ENCODE data around the gene MINPP1. TPM values are rescaled to one million over a fixed set of nuclear protein-coding genes. Genes with fewer than 3 reads are reported as not detected.

MINPP1 gene
- total RNA-seq, 1 experiment from 2014 or later = 22.1 TPM

DNA sequence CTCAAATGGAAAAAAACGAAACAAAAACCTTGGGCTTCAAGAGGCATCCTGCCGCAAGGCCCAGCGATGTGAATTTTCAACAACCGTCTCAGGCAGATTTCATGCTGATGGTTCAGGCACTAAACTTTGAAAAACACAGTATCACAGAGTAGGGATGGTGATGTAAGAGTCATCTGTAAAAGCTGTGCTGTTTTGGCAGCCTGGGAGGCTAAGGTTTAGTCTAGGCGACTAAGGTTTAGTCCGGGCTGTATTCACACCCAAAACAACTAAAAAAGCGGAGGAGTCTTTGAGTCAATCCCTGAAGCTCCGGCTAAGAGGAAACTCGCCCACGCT is 420 bp upstream of the MINPP1 start:
- Histone ChIP-seq H3K9me3 (ENCODE audit: control insufficient read depth in 1 of 2, insufficient read depth in 1 of 2, low read depth in 1 of 2, low read length in 2 of 2) (no peaks in the 10 kb centered on the region), H2AFZ (ENCODE audit: low read depth, low read length, poor library complexity, severe bottlenecking) (peak overlapping the region; percentile 63), H3K36me3 (ENCODE audit: control insufficient read depth in 1 of 2, insufficient read depth in 2 of 2, low read length in 2 of 2) (peaks cover 0 to 8% of the 10 kb centered on the region in 2 experiments; a peak in 2 of 4 replicates), H3K27me3 (ENCODE audit: insufficient read depth, low read length) (no peaks in the 10 kb centered on the region), H3K4me3 (replicated peaks in 1 of 2; ENCODE audit: low read depth in 1 of 2, low read length in 2 of 2) (peak overlapping the region; percentile 67 to 93), H4K20me1 (ENCODE audit: insufficient read depth) (no peaks in the 10 kb centered on the region), H3K9ac (ENCODE audit: low read length) (peak overlapping the region; percentile 71), H3K79me2 (ENCODE audit: insufficient read depth, low read length) (peaks cover 34% of the 10 kb centered on the region), H3K4me1 (ENCODE audit: control insufficient read depth in 1 of 2, insufficient read depth in 2 of 2, low read length in 2 of 2) (peaks cover 10 to 17% of the 10 kb centered on the region in 2 experiments), H3K4me2 (ENCODE audit: low read length) (peak overlapping the region; percentile 91), H3K9me2 (ENCODE audit: insufficient read depth) (no peaks in the 10 kb centered on the region; the same call in 1 of the 2 replicates), H3K27ac (ENCODE audit: low read depth, low read length) (peak overlapping the region; percentile 63)
- ChIA-PET CTCF (no interaction called here), RAD21 (ENCODE audit: low non-redundant PET in 1 of 2, low total read pairs in 2 of 2, uncharacterized antibody in 2 of 2, unreplicated experiment in 2 of 2) (no interaction called here), POLR2A (interaction anchor here (1.3 kb wide), 1 partner anchor 19 kb away, joined by 3 read pairs; no protein-coding TSS in a partner anchor)
- BruUV-seq (replicated peaks) = TSS peak; percentile 79
- DNase-seq (ENCODE audit: low read depth, low spot score) (no peak), ATAC-seq (no peak)
- intact Hi-C loops (cut with micrococcal nuclease) = no loop called here
- TF ChIP-seq, protein P1, sequence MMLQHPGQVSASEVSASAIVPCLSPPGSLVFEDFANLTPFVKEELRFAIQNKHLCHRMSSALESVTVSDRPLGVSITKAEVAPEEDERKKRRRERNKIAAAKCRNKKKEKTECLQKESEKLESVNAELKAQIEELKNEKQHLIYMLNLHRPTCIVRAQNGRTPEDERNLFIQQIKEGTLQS (IDR thresholded peaks at IDR 0.05) = no peak
- no peak for TF ChIP-seq SIN3A (IDR thresholded peaks at IDR 0.05; ENCODE audit: low read depth)
- TF ChIP-seq SRF (IDR thresholded peaks at IDR 0.05; ENCODE audit: low read depth) = no peak
- TF ChIP-seq RAD21 (IDR thresholded peaks at IDR 0.05; ENCODE audit: low read depth) = no peak
- TF ChIP-seq EGR1 (IDR thresholded peaks at IDR 0.05; ENCODE audit: low read depth) = no peak
- no peak for TF ChIP-seq ZNF274 (IDR thresholded peaks at IDR 0.05; ENCODE audit: low read depth, low read length)
- TF ChIP-seq ELF1 (IDR thresholded peaks at IDR 0.05; ENCODE audit: borderline replicate concordance, low read depth) = no peak
- no peak for TF ChIP-seq ZFX (IDR thresholded peaks at IDR 0.05)
- TF ChIP-seq TCF7L2 (IDR thresholded peaks at IDR 0.05; ENCODE audit: borderline replicate concordance, extremely low read depth, insufficient read depth, insufficient read length) = no peak
- no peak for TF ChIP-seq CBX3 (IDR thresholded peaks at IDR 0.05; ENCODE audit: low read depth)
- no peak for TF ChIP-seq SP1 (IDR thresholded peaks at IDR 0.05; ENCODE audit: low read depth)
- TF ChIP-seq JUND (IDR thresholded peaks at IDR 0.05) = no peak
- TF ChIP-seq EZH2 (IDR thresholded peaks at IDR 0.05) = no peak
- TF ChIP-seq YY1 (IDR thresholded peaks at IDR 0.05; ENCODE audit: extremely low read depth, insufficient replicate concordance, low read depth, low read length) = no peak
- TF ChIP-seq, protein P2, sequence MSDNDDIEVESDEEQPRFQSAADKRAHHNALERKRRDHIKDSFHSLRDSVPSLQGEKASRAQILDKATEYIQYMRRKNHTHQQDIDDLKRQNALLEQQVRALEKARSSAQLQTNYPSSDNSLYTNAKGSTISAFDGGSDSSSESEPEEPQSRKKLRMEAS (IDR thresholded peaks at IDR 0.05) = no peak
- TF ChIP-seq POLR2AphosphoS5 (IDR thresholded peaks at IDR 0.05; ENCODE audit: low read depth, low read length) = no peak
- TF ChIP-seq, protein P3, sequence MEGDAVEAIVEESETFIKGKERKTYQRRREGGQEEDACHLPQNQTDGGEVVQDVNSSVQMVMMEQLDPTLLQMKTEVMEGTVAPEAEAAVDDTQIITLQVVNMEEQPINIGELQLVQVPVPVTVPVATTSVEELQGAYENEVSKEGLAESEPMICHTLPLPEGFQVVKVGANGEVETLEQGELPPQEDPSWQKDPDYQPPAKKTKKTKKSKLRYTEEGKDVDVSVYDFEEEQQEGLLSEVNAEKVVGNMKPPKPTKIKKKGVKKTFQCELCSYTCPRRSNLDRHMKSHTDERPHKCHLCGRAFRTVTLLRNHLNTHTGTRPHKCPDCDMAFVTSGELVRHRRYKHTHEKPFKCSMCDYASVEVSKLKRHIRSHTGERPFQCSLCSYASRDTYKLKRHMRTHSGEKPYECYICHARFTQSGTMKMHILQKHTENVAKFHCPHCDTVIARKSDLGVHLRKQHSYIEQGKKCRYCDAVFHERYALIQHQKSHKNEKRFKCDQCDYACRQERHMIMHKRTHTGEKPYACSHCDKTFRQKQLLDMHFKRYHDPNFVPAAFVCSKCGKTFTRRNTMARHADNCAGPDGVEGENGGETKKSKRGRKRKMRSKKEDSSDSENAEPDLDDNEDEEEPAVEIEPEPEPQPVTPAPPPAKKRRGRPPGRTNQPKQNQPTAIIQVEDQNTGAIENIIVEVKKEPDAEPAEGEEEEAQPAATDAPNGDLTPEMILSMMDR (IDR thresholded peaks at IDR 0.05 in 2 of 3, conservative IDR thresholded peaks at IDR 0.05 in 1 of 3; ENCODE audit: borderline replicate concordance in 1 of 3, insufficient read depth in 1 of 3, low read depth in 2 of 3, low read length in 2 of 3) = no peak
